ENCODE results near the gene RAB33B.

GRCh38 chr4:139438141-139438540 is 15.8 kb upstream of the RAB33B start:
- TF ChIP-seq POLR2A (IDR thresholded peaks at IDR 0.05) (no peak), CTCF (IDR thresholded peaks at IDR 0.05) (no peak)

Measured in right lobe of liver (tissue), 4 donors.